GM18519 (cell line): ENCODE measurements around the gene RAI14.

Source experiments
- ATAC-seq: cut with Tn5 transposase; IDR thresholded peaks from one replicate; pipeline ENCODE4 v1.9.1; 2021; ENCODE audit warnings: mild to moderate bottlenecking, moderate library complexity; ENCODE audit not compliant: unreplicated experiment, low FRiP score

Gene RAI14

DNA sequence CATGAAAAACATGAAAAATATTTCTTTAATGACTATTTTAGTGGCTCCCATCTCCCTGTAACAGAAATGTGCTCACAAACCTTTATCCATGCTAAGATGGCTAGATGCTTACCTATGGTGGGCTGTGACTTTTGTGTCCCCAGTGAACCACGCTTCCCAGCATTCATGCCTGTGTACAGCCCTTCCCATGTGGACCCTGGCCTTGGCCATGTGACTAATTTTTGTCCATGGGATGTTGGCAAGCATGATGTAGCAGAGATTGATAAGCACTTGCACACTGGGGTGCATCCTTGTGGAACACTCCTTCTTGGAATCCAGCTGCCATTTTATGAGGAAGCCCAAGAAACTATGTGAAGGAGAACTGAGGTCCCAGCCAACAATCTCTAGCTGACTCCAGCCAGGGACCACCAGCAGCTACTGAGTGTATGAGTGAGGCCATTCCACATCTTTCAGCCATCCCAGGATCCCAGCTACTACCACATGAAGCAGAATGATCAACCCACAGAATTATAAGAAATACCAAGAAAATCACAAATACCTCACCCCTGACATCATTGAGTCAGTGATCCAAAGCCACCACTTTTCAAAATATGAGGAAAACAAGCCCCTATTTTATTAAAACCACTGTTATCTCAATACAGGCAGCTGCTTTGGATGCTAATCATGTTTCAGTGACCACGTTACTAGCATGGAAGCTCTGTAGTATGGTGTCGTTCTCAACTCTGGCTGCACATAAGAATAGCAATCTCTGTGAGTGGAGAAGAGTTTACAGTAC, 16.1 kb upstream of the RAI14 start:
- ATAC-seq: no peak

DNA sequence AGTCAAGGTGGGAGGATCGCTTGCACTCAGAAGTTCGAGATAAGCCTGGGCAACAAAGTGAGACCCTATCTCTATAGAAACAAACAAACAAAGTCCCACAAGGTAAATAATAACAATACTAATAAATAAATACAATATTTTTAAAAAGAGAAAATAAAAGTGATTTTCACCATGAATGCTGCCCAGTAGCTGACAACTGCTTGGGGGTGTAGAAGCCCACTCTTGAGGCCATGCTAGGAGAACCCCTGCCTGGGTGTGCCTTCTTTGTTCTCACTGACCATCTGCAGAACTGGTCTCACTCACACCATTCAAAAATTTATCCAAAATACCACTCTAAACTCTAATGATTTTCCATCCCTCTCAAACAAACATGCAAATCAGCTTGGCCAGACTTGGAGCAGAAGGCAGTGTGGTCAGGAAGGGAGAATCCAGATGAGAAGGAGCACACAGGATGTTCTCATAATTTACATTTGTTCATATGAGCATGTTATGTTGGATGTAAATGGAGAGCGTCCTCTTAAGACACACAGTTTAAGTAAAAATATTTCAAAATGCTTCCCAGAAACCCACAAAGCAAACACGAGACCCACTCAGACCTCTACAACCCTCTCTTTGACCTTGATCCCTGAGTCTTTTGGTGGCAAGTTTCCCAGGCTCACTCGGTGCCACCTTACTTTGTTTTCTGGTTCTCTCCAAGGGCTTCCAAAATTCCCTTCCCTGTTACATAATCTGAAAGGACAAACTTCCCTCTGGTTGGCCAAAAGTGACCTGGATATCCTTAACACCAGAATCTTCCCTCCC, 7.9 kb upstream of the RAI14 start:
- ATAC-seq: no peak

DNA sequence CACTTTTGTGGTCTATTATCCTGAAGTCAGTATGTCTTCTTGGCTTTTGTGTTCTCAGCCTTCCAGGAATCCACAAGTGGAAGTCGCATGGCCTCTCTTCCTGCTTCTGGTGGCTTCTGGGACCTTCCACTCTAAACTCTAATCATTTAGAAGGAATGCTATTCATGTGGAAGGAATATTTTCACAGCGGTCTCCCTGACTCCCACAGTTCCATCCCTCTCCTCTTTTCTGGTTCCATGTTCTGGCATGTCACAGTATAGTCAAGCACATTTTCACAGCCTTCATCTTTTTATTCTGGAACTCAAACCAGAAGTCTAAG, 7.3 kb upstream of the RAI14 start:
- no peak for ATAC-seq

DNA sequence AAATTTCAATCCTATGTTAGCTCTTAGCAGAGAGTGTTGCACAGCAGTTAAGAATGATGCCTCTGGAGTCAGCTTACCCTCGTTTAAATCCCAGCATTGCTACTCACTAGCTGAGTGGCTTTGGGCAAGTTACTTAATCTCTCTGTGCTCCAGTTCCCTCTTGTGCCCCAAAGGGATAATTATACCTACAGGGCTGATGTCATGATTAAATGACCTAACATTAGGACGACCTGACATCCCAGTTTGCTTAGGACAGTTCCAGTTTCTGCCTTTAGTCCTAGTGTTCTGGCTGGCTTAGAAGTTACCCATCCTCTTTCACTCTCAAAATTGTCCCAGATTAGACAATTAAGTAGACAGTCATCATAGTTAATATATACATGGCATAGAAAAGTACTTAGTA, 4.3 kb upstream of the RAI14 start:
- no peak for ATAC-seq

DNA sequence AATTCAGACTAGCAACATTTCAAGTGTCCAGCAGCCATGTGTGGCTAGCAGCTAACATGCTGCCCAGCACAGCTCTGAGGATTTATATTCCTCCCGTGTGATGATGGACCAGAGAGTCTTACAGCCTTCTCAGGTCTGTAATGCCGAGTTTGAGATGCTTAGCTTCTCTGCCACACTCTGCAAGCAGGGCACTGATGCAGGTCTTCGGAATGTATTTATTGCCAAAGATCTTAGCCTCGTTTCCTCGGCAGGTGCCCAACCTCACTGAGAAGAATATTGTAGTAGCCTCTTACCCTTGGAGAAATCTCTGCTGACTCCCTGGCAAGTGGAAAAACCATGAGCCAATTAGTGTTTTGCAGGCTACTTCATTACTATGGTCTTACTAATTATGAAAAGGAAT, 3.7 kb upstream of the RAI14 start:
- ATAC-seq: no peak

DNA sequence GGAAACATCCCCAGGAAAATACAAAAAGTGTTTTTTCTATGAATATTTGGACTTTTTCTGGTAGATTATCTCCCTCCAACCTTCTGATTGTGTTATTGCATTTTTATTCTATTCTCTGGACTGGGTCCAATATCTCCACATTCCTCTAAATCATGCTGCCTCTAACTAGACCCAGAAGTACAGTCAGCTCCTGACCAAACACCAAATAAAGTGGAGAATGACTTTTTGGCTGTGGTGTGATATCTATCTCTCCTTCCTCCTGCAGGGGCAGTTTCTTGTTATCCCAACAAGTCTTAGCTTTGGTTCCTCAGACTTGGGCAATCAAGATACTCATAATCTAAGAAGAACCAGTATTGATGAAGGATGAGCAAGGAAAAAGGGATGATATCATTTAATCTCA, 3.2 kb upstream of the RAI14 start:
- no peak for ATAC-seq

DNA sequence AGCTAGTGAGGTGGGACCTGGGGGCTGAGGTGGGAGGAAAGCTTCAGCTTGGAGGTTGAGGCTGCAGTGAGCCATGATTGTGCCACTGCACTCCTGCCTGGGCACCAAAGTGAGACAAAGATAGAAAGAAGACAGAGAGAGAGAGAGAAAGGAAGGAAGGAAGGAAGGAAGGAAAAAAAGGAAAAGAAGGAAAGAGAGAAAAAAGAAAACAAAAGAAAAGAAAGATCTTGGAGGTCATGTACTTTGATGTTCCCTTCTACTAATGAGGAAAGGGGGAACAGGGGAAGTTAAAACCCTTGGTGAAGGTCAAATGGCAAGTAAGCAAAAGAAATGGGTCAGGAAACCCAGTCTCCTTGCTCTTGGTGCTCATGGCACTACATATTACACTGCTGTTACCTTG, 2.4 kb upstream of the RAI14 start:
- ATAC-seq: no peak

DNA sequence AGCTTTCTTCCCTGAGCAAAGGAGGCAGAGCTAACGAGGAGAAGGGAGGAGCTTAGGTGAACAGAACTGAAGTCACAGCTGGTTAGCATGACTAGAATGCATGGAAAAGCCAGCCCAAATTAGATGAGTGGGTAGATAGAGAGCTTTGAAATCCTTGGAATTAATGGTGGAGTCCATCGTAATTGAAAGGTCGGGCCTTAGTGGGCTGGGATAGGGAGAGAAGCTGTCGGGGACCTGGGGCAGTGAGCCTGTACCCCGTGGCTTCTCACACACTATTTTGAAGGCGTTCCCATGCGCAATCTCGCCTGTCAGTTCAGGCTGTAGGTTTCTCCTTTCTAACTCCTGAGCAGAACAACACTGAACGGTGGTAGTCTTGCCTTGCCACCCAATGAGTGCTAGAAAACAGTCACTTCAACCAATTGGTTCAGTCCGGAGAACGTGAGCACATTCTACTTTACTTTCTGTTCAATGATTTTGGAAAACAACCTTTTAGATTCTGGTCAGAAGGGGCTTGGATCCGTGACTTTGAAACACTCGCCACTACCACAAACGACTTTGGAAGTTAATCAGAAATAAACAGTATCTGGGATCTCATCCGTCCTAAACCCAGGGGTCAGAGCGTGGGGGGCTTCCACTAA, 655 bp upstream of the RAI14 start:
- ATAC-seq: no peak

DNA sequence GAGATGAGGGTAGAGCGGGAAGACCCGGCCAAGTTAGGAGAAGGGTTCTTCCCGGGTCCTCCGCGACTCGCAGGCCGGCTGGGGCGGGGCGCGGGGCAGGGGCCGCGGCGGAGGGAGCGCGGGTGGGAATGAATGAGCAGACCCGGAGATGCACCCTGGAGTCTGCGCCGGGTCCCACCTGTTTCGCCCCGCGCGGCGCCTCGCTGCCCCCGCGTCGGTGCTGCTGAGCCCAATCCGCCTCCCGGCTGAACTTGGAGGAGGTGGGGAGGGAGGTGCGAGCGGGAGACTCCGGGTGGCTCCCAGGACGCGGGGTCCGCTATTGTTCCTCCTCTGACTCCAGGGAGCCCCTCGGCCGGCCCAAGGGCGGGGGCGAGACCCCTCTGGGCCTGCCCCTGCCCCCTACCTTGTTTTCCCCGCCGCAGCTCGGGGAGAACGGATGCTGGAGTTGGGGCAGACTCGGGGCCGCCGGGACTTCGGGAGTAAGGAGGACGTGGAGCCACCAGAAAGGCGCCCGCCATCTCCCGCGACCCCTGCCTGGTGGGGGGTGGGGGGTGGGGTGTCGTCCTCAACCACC, 659 bp downstream of the RAI14 start:
- no peak for ATAC-seq

DNA sequence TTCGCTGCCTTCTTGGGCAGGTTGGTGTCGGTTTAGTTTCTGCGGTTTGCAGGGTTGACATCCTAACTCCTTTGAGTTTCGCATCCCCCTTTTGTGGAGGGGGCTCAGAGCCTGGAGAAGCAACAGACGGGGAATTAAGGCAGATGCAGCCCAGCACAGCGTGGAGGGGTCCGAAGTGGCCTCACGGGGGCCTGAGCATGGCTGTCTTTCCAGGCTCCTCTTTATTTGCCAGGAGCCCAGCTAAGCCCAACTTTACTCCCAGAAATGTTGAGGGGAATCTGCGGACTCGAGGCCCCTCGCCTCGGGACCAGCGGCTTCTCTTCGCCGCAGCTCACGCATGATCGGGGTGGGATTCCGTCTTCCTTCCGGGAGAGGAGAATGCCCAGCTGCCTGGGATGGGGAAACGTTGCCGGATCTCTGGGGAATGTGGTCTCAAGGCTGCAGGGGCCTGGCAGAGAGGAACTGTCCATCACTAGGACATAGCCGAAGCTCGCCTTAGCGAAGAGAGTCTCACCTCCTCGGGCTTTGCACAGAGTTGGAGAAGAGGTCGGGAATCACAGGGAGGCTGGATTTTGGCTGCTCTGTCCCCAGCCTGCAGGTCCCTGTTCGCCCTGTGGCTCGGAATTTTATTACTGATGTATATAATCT, 1.3 kb downstream of the RAI14 start:
- no peak for ATAC-seq

DNA sequence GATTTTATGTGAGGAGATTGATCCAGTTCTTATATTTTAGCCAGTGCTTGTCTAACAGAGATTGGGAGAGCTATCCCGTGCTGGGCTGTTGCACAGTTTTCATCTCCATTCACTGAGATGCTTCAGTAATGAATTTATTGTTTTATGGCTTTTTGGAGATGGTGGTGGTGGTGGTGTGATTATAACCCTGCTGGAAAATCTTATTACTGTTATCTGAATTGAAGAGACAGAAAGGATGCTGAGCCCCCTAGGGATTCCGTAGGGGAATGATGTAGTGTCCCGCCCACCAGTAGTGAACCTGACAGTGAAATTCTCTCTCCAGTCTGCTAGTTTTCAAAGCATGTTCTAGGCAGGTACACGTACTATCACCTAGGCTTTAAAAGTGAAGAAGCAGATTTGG, 1.9 kb downstream of the RAI14 start:
- ATAC-seq: no peak

DNA sequence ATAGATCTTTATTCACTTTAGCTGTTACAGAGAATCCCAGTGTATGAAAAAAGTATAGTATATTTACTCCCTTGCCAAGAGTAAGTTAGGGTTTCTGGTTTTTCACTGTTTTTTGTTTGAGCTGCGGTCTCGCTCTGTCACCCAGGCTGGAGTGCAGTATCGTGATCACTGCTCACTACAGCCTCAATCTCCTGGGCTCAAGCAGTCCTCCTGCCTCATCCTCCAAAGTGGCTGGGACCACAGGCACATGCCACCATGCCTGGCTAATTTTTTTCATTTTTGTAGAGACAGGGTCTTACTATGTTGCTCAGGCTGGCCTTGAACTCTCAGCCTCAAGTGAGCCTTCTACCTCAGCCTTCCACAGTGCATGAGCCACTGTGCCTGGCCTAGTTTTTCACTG, 3.0 kb downstream of the RAI14 start:
- no peak for ATAC-seq

DNA sequence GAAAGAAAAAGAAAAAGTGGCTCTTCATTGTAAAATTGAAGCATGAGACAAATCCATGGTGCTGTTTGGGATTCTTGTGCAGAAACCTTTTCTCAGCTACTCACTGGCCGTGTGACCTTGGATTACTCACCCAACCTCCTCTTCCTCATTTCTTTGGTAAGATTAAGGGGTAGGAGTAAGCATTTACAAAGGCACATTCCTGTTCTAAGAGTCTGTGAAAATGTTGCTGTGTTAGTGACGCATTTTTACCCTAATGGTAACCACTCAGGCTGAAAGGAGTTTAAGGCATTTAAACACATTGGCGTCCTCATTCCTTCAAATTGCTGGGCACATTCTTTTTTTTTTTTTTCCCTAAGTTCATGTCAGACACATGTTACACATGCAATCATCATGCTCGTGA, 4.3 kb downstream of the RAI14 start:
- no peak for ATAC-seq

DNA sequence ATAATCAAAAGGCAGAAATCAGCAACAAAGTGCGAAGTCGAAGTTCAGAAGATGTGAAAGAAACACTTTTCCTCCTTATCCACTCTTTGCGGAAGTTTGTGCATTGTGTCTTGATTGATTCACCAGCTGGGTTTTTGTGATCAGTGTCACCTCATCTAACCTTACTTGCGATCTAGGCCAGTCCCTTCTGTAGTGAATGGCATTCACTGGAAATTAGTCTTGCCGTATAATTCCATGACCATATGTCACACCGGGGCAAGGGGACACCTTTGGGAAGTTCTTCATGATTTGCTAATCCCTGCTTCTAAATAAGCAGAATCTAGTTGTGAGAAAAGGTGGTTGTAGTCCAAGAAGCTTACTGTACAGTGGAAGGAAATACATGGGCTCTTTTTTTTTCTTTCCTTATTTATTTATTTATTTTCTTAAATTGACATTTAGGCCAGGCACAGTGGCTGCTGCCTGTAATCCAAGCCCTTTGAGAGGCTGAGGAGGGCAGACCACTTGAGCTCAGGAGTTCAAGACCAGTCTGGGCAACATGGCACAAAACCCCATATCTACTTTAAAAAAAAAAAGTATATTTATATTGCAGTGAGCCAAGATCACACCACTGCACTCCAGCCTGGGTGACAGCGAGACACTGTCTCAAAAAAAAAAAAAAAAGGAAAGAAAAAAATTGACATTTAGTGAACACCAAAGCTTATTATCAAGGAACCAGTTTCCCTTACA, 7.8 kb downstream of the RAI14 start:
- no peak for ATAC-seq

DNA sequence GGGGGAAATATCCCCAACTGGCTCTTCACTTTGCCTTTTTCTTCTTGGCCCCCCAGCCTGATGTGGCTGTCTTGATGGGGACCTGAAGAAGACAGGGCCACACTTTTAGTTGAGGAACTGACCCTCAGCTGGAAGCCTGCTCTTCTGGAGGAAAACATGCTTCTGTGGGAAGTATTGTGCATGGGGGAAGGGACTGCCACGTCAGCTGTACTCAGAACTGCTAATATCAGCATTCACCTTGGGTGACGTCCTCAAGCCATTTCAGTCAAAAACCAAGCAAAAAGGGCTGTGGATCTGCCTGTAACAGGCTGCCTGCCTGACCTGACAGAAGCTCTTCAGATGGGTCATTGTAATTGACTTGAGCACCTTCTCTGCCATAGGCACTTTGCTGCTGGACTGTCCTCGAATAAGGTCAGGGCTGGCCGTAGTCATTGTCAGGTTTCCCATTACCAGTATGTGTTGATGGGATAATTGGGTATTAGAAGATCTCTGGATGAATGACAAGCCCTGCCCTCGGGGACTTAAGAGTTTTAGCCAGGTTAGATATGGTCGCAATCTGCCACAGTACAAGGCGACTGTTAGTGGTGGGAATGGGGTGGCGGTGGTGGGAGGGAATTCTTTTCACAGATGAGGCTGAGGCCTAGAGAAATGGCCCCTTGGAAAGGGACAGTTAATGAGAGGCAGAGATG, 10.4 kb downstream of the RAI14 start:
- no peak for ATAC-seq

DNA sequence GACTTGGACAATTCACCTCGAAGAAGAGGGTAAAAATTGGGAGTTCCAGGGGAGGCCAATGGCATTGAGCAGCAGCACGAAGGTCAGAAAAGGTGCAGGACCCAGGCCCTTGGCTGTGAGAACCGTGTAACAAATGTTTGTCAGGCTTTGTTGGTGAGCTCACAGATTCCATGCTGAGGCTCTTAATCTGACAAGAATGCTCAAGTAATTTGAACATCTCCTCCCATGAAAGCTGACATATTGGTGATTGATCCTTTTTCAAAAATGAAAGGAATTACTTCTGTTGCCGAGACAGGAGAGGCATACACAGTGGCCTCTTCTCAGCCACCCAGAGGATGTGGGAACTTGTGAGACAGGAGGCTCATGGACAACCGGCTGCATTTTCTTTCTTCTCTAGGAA, 11.6 kb downstream of the RAI14 start:
- ATAC-seq: no peak

DNA sequence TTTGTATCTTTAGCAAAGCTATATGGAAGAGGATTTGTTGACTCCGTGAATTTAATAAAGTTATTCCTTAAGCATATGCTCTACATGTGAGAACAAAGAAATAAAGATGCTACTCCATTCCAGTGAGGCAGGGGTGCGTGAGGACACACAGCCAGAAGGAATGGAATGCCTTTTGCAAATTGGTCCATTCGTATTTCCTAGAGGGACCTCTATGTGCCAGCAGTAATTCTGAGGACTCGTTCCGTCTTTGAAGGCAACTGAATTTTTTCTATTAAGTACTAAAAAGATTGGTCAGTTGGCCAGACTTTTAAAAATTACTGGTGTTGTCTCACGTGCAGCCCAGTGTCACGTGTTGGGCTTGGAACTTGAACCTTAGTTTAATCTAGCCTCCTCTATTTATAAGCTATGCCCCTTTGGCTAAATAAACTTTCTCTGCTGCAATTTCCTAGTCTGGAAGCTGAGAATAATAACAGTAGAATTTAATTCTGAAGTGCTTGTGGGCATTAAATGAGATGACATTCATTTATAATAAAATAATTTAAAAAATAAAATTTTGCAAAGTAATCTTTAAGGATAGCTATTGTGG, 13.9 kb downstream of the RAI14 start:
- ATAC-seq: no peak

DNA sequence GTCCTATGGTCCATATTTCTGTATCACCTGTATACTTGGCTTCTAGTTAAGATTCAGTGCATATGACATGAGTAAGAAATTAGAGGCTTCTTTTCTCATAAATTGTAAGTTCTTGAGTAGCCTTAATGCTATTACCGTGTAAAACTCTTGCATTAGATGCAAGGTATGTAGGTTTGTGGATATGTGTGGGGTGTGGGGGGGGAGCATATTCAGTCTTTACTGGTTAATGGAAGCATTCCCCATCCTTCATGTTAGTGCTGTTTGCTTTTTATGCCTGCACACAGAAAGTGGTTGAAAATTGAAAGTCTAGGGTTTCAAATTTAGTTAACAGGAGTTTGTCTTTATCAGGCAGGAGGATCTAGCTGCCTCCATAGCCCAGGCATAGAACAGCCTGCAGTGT, 16.1 kb downstream of the RAI14 start:
- ATAC-seq: no peak

DNA sequence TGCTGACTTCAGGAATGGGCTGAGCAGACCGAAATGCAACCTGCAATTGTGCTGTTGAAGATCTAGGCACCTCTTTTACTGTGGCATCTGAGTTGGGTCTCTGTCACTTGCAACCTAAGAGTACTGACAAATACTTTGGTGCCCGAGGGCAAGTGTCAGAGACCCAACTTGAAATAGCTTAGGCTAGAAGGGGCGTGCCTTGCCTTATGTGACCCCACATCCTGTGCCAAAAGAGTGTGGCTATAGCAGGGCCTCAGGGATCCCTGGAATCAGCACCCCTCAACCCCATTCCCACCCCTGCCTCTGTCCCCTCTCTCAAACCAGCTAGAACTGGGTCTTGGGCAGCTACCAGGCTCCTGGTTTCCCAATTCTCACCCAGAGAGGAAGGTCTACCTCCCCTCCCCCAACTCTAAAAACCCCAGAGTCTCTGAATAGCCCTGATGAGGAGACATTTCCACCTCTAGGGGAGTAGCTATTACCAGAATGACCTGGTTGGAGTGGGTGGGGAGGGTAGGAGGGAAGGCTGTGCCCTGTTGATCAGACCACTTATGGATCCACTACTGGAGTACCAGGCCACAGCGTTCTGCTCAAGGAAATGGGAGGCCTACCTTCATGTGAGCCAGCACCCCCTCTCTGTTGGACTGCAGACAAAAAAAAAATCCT, 17.5 kb downstream of the RAI14 start:
- ATAC-seq: no peak
